H1 (cell line): ENCODE results near the gene KIF26A. TPM values are rescaled to one million over a fixed set of nuclear protein-coding genes. Genes with fewer than 3 reads are reported as not detected.

Source experiments
- FOSL1 ChIP-seq: IDR thresholded peaks from 2 replicates; pipeline ENCODE4 v1.6.1; 2011; ENCODE audit warnings: mild to moderate bottlenecking, low read depth, low read length, moderate library complexity; ENCODE audit not compliant: insufficient read depth
- polyA plus RNA-seq, 7 experiments: library from polyadenylated mRNA; depleted of rRNA in 3 of 7; stranded (reverse) in 5 of 7; unstranded in 2 of 7; fragments of >200 nt in 5 of 7; fragments of 200-250 nt in 2 of 7; gene quantifications; 1 replicate in 5 of 7; 2 replicates in 1 of 7; 4 replicates in 1 of 7; pipeline versions ENCODE4 v1.2.1 to v1.2.3, GENCODE V29; 2011 to 2013; ENCODE audit warnings: missing spikeins in 2 of 7, mixed read lengths in 2 of 7
- total RNA-seq: library from RNA; stranded (reverse); fragmentation: NEBNext Ultra II Directional; extraction: Animal tissue kit (Norgen Biotek cat#: 25700); gene quantifications from 2 replicates; pipeline ENCODE4 v1.2.1, GENCODE V29; 2021

The KIF26A gene
- total and polyA plus RNA-seq, 2 of the 8 experiments (the other 6 are each of a cell fraction or from before 2014, with no cell fraction given) = 11.5 to 41.6 TPM

- no peak for TF ChIP-seq FOSL1
Measured at GRCh38 chr14:104112609-104113571, 25.5 kb upstream of the KIF26A start (continued).
